ENCODE data around the gene AGBL1.

AGBL1 gene

GRCh38 chr15:86756688-86757087 lies 677.0 kb downstream of the AGBL1 start:
- no peak overlapping the region for H3K4me3 ChIP-seq (ENCODE audit: low read depth in 1 of 2, low read length in 1 of 2)
- no peaks in the 10 kb centered on the region for H3K4me1 ChIP-seq (ENCODE audit: control insufficient read depth in 1 of 2, insufficient read depth in 1 of 2, low read depth in 1 of 2, low read length in 1 of 2)
- no peak overlapping the region for H3K27ac ChIP-seq
- no peaks in the 10 kb centered on the region for H3K27me3 ChIP-seq
- TF ChIP-seq CTCF (IDR thresholded peaks at IDR 0.05), result no peak
- no peaks in the 10 kb centered on the region for H3K36me3 ChIP-seq
- H3K9me3 ChIP-seq, result no peaks in the 10 kb centered on the region

GRCh38 chr15:86759800-86760523 lies 680.3 kb downstream of the AGBL1 start:
- no peaks in the 10 kb centered on the region for H3K36me3 ChIP-seq
- no peak overlapping the region for H3K27ac ChIP-seq
- H3K4me1 ChIP-seq (ENCODE audit: control insufficient read depth in 1 of 2, insufficient read depth in 1 of 2, low read depth in 1 of 2, low read length in 1 of 2), result no peaks in the 10 kb centered on the region
- H3K27me3 ChIP-seq, result no peaks in the 10 kb centered on the region
- H3K9me3 ChIP-seq, result no peaks in the 10 kb centered on the region
- no peak overlapping the region for H3K4me3 ChIP-seq (ENCODE audit: low read depth in 1 of 2, low read length in 1 of 2)
- TF ChIP-seq CTCF (IDR thresholded peaks at IDR 0.05), result no peak

GRCh38 chr15:86762874-86763273 lies 683.2 kb downstream of the AGBL1 start:
- H3K27ac ChIP-seq, result no peak overlapping the region
- H3K36me3 ChIP-seq, result no peaks in the 10 kb centered on the region
- no peak overlapping the region for H3K4me3 ChIP-seq (ENCODE audit: low read depth in 1 of 2, low read length in 1 of 2)
- no peaks in the 10 kb centered on the region for H3K27me3 ChIP-seq
- TF ChIP-seq CTCF (IDR thresholded peaks at IDR 0.05), result no peak
- no peaks in the 10 kb centered on the region for H3K4me1 ChIP-seq (ENCODE audit: control insufficient read depth in 1 of 2, insufficient read depth in 1 of 2, low read depth in 1 of 2, low read length in 1 of 2)
- no peaks in the 10 kb centered on the region for H3K9me3 ChIP-seq

GRCh38 chr15:86764021-86764420 lies 684.4 kb downstream of the AGBL1 start:
- Histone ChIP-seq H3K4me3 (ENCODE audit: low read depth in 1 of 2, low read length in 1 of 2) (no peak overlapping the region), H3K36me3 (no peaks in the 10 kb centered on the region), H3K9me3 (no peaks in the 10 kb centered on the region), H3K27me3 (no peaks in the 10 kb centered on the region), H3K4me1 (ENCODE audit: control insufficient read depth in 1 of 2, insufficient read depth in 1 of 2, low read depth in 1 of 2, low read length in 1 of 2) (no peaks in the 10 kb centered on the region), H3K27ac (no peak overlapping the region)
- no peak for TF ChIP-seq CTCF (IDR thresholded peaks at IDR 0.05)

- TF ChIP-seq CTCF (IDR thresholded peaks at IDR 0.05), result no peak
- Histone ChIP-seq H3K9me3 (no peaks in the 10 kb centered on the region), H3K27me3 (no peaks in the 10 kb centered on the region), H3K36me3 (no peaks in the 10 kb centered on the region), H3K4me1 (ENCODE audit: control insufficient read depth in 1 of 2, insufficient read depth in 1 of 2, low read depth in 1 of 2, low read length in 1 of 2) (no peaks in the 10 kb centered on the region), H3K27ac (no peak overlapping the region), H3K4me3 (ENCODE audit: low read depth in 1 of 2, low read length in 1 of 2) (no peak overlapping the region)
Measured at GRCh38 chr15:86765281-86765680, 685.6 kb downstream of the AGBL1 start.
